DMS53 (cell line): ENCODE results near the gene AKNA.

Experiments
- DNase-seq: peaks from one replicate; lab custom pipeline; 2025; lab: John Stamatoyannopoulos, UW

The AKNA gene

DNA sequence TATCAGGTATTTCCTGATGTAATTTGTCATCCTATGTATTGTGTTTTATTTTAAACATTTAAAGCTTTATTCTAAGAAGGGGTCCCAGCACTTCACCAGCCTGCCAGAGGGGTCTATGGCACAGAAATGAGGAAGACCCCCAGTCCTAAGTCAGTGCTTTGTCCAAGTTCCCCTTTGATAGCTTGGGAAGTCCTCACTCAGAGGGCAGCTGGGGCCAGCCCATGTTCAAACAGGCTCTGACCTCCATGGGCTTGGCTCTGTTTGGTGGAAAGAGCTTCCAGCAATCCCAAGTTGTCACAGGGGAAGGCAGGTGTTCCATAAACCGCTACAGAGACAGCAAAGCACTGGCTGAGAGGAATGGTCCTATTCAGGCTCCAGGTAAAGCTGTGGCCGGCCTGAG lies 26.6 kb upstream of the AKNA start:
- DNase-seq: no peak

DNA sequence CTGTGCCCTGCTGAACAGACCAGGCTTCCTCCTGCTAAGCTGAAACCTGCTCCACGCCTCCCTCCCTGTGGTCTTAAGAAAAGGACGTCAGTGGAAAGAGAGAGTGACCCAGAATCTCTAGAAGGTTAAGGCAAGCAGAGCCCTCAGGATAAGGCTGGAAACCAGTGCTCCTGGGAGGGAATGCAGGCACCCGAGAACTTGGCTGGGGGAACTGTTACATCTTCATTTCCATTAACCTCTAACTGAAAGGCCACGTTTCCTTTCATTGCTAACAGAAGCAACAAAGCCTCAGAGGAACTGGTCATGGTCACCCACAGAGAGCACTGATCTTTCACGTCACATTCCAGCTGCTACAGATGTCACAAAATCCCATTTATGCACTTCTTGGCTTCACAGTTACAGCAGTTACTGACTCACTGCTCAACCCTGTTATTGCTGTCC lies 26.1 kb upstream of the AKNA start:
- DNase-seq: no peak

DNA sequence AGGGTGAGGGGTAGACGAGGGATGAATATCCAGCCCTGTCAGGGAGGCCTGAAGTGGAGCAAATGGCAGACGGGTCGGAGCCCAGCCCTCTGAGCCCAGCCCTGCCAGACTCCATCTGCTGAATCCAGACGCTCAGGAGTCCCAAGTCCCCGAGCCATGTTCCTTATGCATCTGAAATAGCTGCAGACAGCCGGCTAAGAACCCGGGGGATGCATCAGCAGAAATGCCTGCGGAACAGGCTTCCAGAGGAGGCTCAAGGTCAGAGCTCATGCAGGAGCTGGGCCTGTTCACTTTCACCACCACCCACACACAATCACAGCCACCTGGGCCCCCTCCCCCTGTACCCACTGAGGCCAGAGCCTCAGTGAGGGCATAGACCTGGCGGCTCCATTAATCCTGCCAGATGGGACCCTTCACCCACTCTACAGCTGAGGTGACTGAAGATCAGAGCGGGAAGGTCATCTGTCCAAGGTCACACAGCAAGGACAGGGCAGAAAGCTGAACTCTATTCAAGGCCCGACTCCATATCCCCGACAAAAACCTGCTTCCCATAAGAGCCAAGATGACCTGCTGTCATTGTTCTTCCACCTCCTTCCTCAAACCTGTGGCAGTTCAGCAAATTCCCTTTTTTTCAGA lies 24.4 kb upstream of the AKNA start:
- DNase-seq: no peak

DNA sequence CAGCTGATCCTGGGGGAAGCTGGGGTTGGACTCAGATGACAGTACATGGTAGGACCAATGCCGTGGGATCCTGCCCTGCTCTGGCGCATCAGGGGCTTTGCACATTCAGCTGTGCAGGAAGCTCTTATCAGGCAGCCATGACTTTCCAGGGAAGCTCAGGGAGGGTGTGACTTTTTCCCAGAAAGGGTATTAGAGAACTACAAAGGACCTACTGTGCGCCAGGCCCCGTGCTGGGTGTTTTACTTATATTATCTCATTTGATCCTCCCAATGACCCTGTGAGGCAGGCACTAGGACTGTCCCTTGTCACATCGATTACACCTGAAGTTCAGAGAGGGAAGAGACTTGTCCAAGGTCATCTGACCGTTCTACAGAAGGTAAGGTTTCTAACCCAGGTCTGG lies 23.7 kb upstream of the AKNA start:
- no peak for DNase-seq

DNA sequence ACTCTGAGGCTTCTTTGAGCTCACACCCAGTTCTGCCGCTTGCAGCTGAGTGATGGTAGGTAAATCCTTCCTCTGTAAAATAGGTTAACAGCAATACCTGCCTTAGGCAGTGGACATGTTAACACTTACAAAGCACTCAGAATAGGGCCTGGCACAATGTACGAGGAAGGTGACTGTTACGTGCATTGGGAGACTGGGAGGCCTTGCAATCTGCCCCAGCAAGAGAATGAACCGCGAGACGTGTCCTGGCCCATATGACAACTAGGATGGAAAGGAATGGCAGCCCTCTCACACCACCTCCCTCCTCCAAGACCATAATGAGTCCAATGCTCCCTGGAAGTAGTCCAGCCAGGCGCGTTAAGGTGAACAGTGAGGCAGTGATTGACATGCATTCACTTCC lies 23.1 kb upstream of the AKNA start:
- DNase-seq: no peak

DNA sequence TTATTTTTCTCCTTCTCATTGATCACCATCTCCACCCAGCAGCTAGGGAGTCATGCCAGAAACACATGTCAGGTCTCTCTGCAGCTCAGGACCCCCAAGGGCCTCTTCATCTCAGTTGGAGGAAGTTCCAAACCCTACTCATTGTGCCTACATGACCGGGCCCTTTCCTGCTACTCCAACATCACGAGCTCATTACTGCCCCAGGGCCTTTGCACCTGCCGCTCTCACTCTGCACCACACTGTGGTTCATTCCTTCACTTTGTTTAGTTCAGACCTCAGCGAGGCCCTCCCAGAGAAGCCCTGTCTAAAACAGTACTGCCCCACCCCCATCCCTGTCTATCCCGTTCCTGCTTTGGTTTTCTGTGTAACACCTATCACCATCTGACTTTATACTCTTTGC lies 22.1 kb upstream of the AKNA start:
- no peak for DNase-seq

DNA sequence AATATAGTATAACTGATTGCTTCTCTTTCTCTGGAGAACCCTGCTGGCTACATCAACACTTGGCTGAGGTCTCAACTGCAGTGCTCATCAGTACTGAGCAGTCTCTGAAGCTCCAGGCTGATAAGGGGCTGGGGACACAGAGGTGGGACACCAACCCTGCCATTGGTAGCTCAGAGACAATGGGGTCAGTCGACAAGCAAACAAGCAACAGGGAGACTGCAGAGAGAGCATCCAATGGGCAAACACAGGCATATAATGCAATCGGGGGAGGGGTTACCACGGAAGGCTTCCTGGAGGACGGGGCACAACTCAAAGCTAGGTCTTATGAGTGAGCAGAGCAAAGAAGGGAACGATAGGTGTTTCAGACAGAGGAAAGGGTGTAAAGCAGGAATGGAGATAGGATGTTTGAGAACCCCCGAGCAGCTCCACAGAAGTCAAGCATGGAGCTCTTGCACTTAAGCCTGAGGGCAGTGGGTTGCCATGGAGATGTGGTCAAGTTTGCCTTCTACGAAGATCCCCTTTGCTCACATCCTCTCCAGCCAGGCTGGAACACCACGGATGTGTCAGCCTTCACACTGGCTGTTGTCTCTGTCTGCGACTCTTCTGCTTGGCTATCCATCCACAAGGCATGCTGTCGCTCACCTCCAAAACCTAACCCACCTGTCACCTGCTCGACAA lies 21.5 kb upstream of the AKNA start:
- peak; percentile 59 for DNase-seq

DNA sequence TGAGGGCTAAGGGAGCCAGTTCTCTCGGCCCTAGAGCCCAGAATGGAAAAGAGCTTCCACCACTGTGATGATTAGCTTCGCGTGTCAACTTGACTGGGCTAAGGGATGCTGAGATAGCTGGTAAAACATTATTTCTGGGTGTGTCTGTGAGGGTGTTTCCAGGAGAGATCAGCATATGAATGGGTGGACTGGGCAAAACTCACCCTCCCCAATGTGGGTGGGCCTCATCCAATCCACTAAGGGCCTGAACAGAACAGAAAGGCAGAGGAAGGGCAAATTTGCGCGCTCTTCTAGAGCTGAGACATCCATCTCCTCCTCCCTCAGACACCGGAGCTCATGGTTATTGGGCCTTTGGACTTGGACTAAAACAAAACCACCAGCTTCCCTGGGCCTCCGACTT lies 20.9 kb upstream of the AKNA start:
- no peak for DNase-seq

DNA sequence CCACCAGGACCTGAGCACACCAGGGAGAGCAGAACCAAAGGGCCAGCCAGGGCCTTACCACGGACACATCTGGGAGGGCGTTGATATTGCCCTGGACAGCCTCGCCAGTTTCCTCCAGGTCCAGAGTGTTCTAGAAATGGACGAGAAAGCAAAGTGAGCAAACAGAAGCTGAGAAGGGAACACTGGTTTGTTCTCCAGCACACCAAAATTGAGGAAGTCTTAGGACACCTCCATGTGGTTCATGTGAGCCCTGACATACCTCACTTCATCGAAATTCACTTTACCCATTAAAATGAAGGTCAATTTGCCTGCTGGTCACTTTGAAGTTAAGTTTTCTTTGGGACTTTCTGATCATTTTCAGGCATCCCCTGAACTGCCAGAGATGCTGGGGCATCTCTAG lies 20.1 kb upstream of the AKNA start:
- no peak for DNase-seq

DNA sequence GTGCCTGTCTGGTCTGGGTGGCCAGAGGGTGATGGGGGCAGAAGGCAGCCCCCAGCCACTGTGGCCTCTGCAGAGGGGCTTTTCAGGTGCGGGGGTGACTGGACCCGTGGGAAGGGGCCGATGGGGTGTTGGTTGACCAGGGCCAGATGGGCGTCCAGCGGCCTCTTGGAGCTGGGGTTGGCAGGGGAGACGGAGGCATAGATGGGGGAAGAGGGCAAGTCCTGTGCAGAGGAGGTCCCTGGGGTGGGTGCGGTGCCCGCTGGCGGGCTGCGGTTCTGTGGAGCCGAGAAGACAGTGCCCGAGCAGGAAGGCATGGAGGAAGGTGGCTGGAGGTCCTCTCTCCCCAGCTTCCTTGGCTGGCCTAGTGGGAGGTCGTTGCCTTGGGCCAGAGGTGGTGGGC lies 18.7 kb upstream of the AKNA start:
- DNase-seq: no peak

DNA sequence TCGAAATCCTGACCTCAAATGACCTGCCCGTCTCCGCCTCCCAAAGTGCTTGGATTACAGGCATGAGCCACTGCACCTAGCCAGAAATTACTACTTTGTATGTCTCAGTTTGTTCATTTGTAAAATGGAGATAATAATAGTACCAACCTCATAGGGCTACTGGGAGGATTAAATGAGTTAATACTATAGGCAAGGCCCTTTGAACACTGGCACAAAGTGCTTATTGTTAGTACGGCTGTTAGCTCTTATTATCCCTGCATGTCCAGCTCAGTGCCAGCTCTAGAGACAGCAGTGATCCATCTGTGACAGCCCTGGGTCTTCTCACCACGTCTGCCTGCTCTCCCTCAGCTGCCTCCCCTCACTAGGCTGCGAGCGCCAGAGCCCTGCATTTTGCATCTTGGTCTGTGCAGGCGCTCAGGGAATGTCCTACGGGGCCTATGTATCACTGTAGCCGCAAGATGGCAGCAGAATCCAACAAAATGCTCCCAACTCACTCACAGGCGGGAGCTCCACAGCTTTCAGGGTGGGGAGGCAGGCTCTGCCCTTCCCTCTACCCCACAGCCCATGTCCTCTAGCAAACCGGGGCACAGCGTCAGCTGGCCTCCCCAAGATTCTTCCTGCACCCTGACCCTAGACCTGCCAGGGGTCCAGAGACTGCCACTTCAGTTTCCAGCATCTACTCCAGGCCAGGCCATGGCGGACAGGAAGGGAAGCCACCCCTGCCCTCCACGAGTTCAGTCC lies 17.7 kb upstream of the AKNA start:
- peak; percentile 86 for DNase-seq

DNA sequence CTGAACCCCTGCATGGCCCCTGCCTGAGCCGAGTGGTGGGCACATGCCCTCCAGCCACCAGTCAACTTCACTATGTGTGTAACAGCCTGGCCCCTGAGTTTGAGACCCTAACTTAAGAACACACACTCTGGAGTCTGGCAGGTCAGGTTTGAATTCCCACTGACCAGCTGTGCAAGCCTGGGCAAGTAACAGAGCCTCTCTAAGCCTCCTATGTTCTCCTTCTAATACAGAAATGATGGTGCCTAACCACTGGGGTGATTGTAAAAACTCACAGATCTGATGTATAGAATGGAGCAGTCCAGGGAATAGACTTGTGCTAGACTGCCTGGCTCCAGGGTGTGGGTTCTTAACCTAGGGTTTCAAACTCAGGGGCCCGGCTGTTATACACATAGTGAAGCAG lies 16.7 kb upstream of the AKNA start:
- DNase-seq: no peak

DNA sequence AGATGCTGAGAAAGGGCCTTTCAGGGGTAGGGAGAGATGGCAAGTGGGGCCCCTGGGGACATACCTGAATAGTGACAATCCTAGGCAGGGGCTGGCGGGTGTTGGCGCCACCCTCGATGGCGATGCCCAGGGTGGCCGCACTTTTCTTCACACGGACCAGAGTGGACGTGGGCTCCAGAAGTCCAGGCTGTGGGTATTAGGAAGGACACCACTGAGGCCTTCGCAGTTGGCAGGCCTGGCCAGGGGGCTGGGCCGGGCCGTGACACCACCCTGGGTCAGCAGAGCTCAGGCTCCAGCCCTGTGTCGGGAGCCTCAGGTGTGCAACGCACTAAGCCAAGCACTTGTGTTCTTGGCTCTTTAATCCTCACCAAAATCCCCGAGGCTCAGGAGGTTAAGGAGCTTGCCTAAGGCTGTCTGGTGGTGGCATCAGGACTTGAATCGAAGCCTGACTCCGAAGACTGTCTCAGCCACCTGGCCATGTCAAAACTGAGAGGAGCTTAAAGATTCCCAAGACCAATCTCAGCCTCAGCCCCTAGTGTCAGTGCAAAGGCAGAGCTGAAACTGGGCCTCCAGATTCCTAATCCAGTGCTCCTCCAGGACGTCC lies 15.5 kb upstream of the AKNA start:
- no peak for DNase-seq

DNA sequence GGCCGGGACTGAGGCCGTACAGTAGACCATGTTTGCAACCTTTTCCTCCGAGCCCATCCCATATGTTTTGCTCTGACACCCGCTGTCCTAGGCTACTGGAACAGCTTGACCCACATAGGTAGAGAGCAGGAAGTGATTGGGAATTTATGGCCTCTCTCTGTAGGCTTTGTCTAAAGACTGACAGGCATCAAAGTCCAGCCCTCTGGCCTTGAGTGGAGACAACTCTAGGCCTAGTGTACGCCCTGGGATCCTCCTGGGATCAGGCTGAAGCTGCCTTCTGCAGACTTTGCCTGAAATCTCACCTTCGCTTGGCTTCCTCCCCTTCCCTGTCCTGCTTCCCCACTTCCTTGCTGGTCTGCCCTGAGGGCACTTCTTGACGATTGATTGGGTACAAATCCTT lies 13.6 kb upstream of the AKNA start:
- DNase-seq: peak; percentile 51

DNA sequence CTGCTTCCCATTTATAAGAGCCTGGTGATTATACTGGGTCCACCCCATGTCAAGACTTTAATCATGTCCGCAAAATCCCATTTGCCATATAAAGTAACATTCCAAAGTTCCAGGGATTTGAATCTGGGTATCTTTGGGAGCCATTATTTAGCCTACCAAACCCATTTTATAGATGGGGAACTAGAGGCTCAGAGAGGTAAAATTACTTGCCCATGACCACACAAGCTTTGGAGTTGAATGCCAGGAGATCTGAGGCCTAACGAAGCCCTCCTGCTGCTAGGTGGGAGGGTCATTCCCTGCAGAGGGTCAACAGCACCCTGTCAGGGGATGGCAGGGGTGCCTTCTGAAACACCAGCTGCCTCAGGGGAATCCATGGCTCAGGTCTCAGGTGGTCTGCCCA lies 13.0 kb upstream of the AKNA start:
- no peak for DNase-seq

DNA sequence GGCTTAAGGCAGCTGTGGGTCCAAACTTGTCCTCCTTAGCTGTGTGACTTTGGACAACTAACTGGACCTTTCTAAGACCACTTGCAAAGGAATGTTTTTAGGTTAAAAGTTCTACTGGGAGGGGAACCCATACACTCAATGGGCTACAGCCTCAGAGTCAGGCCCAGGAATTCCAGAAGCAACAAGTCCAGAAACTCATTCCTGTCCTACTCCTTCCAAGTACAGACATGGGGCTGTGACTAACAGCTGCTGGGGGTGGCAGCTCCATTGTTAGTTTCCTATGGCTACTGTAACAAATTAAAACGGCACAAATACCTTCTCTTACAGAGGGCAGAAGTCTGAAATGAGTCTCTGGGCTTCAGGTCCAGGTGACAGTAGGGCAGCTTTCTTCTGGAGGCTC lies 12.4 kb upstream of the AKNA start:
- DNase-seq: no peak

DNA sequence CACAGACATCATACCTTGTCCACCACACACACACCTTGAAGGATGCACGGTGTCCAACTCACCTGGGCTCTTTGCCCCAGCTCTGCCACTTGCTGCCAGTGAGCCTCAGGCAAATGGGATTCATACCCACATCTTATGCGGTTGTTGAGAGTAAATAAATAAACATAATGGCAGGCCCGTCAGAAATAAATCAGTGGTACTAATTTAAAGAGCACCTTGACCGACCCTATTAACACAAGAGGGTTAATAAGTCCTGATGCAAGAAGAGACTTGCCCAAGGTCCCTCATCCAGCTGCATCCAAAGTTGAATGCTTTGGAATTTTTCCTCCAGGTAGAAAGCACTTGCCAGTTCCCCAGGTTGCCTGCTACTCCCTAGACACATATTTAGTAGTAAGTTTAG lies 11.6 kb upstream of the AKNA start:
- DNase-seq: peak; percentile 15

DNA sequence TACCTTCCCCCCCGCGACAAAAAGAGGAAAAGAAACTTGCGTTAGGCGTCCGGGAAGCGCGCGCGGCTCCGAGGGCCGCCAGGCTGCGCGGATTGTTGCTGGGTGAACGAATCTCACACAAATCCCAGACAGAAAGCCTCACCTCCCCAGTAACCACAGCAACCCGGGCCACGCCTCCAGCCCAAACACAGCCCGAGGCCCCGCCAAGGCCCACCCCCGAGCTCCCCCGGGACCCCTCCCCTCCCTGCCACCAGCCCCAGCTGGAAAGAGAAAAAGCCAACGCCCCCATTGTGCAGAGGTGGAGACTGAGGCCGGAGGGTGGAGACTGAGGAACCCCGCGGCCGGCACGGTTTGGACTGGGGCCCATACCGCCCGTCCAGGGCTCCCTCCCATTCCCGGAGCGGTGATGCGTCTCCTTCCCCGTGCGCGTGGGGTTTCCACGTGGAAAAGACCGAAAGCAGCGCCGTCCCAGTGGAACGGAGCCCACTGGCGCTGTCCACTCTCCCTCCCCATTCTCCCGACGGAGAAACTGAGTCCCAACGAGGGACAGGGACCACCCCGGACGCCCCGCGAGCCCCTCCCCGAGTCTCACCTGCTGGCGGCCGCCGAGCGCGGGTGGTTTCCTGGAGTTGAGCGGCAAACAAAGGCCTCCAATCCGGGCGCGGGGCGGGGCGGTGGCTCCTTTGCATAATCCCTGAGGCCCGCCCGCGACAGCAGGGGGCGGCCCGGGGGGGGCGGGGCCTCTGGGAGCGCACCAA lies 10.2 kb upstream of the AKNA start:
- DNase-seq: peak; percentile 97

DNA sequence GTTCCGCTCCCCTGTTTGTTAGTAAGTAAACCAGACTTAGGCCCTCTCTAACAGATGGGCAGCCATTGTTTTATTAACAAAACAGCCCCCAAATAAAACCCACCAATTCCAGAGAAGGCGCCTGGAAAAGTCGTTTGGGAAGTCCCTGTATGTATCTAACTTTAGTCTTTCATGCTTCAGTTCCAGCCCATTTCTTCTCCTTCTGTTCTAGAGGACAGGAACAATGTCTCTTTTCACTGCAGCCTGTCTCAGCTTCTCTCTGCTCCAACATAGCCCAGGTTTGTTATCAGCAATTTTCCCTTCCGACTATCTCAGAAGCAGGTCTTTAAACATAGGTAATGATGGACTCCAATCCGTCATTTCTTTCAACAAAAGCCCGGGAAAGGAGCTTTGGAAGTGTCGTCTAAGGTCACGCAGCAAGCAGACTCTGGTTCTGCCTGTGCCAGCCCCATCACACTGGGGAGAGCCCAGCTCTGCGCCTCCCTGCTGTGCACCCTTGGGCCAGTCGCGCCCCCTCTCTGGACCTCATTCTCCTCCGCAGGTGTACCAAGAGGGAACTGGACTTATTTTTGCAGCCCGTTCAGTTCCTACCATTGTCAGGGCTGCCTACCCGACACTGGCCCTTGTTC lies 9.6 kb upstream of the AKNA start:
- DNase-seq: no peak

DNA sequence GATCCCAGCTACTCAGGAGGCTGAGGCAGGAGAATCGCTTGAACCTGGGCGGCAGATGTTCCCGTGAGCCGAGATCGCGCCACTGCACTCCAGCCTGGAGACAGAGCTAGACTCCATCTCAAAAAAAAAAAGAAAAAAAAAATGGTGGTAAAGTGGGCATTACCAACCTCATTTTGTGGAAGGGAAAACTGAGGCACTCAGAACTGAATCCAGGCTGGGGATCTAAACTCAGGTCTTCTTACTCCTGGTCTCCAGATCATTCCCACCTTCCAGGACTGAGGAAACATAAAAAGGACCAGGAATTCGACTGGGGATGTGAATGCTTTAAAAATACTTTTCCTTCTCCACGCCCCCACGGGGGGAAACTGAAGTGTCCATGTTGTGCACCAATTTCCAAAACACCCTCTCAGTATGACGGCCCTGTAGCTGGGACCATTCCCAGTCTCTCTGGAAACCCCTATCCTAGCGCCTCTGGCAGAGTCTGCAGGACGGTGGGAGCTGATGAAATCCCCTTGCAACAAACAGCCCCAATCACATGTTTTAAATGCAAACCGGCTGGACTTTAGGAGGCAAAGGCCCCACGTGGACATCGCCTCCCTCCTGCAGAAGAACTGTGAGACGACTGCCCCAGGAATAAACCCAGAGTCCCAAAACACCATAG lies 8.9 kb upstream of the AKNA start:
- peak; percentile 14 for DNase-seq

DNA sequence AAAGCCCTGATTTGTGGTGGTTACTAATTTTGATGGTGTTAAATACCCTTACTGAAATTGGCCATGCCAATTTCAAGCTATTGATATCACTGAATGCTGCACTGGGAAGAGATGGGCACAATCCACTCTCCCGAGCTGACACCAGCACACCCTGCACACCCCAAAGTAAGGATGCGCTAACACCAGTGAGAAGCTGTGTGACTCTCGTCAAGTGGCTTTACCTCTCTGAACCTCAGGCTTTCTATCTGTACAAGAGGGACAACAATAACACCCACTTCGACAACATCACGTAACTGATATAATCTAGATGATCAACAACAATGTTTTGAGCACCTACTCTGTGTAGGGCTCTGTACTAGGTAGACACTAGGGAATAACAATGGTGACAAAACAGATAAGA lies 8.0 kb upstream of the AKNA start:
- no peak for DNase-seq

DNA sequence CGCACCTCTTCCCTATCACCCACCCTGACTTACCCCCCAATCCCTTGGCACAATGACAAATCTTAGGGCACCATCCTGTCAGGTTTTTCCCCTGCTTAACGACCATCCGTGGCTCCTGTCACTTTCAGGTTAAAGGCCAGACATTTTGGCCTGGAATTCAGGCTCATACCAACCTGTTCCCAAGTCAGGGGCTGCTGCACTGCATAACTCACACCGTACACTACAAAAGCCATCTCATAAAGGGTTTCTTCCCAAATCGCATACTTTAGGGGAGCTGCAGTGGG lies 7.5 kb upstream of the AKNA start:
- no peak for DNase-seq
